K562 (cell line): ENCODE measurements around the gene RBM3. TPM values are rescaled to one million over a fixed set of nuclear protein-coding genes. Genes with fewer than 3 reads are reported as not detected.
A peak's percentile ranks its signal among the peaks of the same experiment; 100 is the strongest.
"Not testable (repeated sequence)": the region's sequence is repeated elsewhere in the genome, so short reads cannot be mapped to it uniquely, and the experiment has no call there.

Experiments used
- ATAC-seq: fragments of 200-7000 bp; cut with Tn5 transposase; 3 replicates; pipeline ENCODE4 v1.9.1; 2020; ENCODE audit warnings: moderate library complexity
- BruUV-seq: library from RNA; stranded (reverse); fragments of 400-500 nt; replicated peaks from 2 replicates; lab custom pipeline; 2021; lab: Mats Ljungman, UMichigan
- CTCF ChIA-PET: fragments of 300-600 bp; formaldehyde crosslinking; extraction: SDS; loops from one replicate; lab custom pipeline; 2021; ENCODE audit warnings: low intra/inter-chr PET ratio; lab: Yijun Ruan, JAX
- POLR2A ChIA-PET: fragments of 300-600, 350-650 bp; sonication (Branson Sonifier 250); formaldehyde crosslinking; extraction: SDS; loops from one replicate; lab custom pipeline; 2021; ENCODE audit warnings: antibody characterized with exemption, inconsistent platforms; lab: Yijun Ruan, JAX
- DNase-seq, 4 experiments: peaks; one replicate each; pipeline versions ENCODE4 v3.0.0 to v3.0.0-alpha.2; 2011 to 2018; ENCODE audit warnings: low spot score in 3 of 4, mixed read lengths in 3 of 4; ENCODE audit errors: extremely low read depth in 1 of 4
- FAIRE-seq: peaks from 2 replicates; lab custom pipeline; 2011; peaks lifted over from hg19 to GRCh38; lab: Jason Lieb, UNC
- H2AFZ ChIP-seq: 2 replicates; pipeline ENCODE4 v1.6.0; 2011; ENCODE audit warnings: low read depth, low read length, control low read depth, inconsistent platforms
- H3K27ac ChIP-seq: fragments of 200-600 bp; 3 replicates; pipeline ENCODE4 v1.8.0; 2011; ENCODE audit warnings: low read depth, mild to moderate bottlenecking, control low read depth, inconsistent platforms, low read length, moderate library complexity, mixed read lengths; ENCODE audit errors: extremely low read depth
- H3K27me3 ChIP-seq, 2 experiments: fragments of 300-600 bp in 1 of 2; 2 replicates in 1 of 2; 3 replicates in 1 of 2; pipeline versions ENCODE4 v1.6.0 to v1.8.0; 2011; ENCODE audit warnings: inconsistent platforms in 2 of 2, low read length in 2 of 2, mild to moderate bottlenecking in 1 of 2, mixed read lengths in 1 of 2, moderate library complexity in 1 of 2; ENCODE audit not compliant: control insufficient read depth in 2 of 2, insufficient read depth in 2 of 2
- H3K36me3 ChIP-seq: fragments of 300-600 bp; 3 replicates; pipeline ENCODE4 v1.8.0; 2011; ENCODE audit warnings: mild to moderate bottlenecking, low read length, inconsistent platforms; ENCODE audit not compliant: control insufficient read depth, insufficient read depth
- H3K4me1 ChIP-seq, 2 experiments: fragments of 200-600 bp in 1 of 2; replicated peaks in 1 of 2; 2 replicates in 1 of 2; 3 replicates in 1 of 2; pipeline versions ENCODE4 v1.5.1 to v1.8.0; 2011; ENCODE audit warnings: inconsistent platforms in 2 of 2, low read length in 2 of 2, mild to moderate bottlenecking in 1 of 2, mixed read lengths in 1 of 2, moderate library complexity in 1 of 2; ENCODE audit not compliant: control insufficient read depth in 2 of 2, insufficient read depth in 2 of 2
- H3K4me2 ChIP-seq: 2 replicates; pipeline ENCODE4 v1.6.1; 2011; ENCODE audit warnings: low read length, control low read depth, inconsistent platforms, mixed read lengths; ENCODE audit not compliant: insufficient read depth
- H3K4me3 ChIP-seq: fragments of 200-600 bp; sonication (generic), shearing (Covaris generic); 2 replicates; pipeline ENCODE4 v1.5.1; 2016; ENCODE audit warnings: control low read depth, inconsistent platforms
- H3K79me2 ChIP-seq: fragments of 200-600 bp; 3 replicates; pipeline ENCODE4 v1.8.0; 2011; ENCODE audit warnings: low read length, inconsistent platforms; ENCODE audit not compliant: control insufficient read depth, insufficient read depth
- H3K9ac ChIP-seq, 2 experiments: 2 replicates each; pipeline versions ENCODE4 v1.6.0 to v1.6.1; 2011; ENCODE audit warnings: low read depth in 2 of 2, low read length in 2 of 2, control low read depth in 1 of 2, inconsistent platforms in 1 of 2, mild to moderate bottlenecking in 1 of 2, mixed read lengths in 1 of 2; ENCODE audit not compliant: insufficient read depth in 1 of 2
- H3K9me1 ChIP-seq: one replicate; pipeline ENCODE4 v1.6.0; 2011; ENCODE audit warnings: inconsistent platforms, mild to moderate bottlenecking, low read length, moderate library complexity; ENCODE audit not compliant: control insufficient read depth, insufficient read depth
- H3K9me3 ChIP-seq: replicated peaks from 2 replicates; pipeline ENCODE4 v1.5.1; 2011; ENCODE audit warnings: low read depth, low read length, inconsistent platforms; ENCODE audit not compliant: control insufficient read depth, insufficient read depth
- H4K20me1 ChIP-seq: replicated peaks from 2 replicates; pipeline ENCODE4 v1.6.1; 2011; ENCODE audit warnings: low read length, inconsistent platforms, mixed read lengths; ENCODE audit not compliant: control insufficient read depth, insufficient read depth
- ATF3 ChIP-seq, 2 experiments: fragments of 450-650 bp in 1 of 2; sonication (generic) in 1 of 2; formaldehyde crosslinking in 1 of 2; IDR thresholded peaks in 1 of 2; conservative IDR thresholded peaks in 1 of 2; 2 replicates each; pipeline versions ENCODE4 v1.6.1 to v1.8.1; 2016 to 2023; ENCODE audit warnings: mild to moderate bottlenecking in 2 of 2, moderate library complexity in 2 of 2, inconsistent platforms in 1 of 2, missing genetic modification reagents in 1 of 2
- CBFA2T3 ChIP-seq: fragments of 450-650 bp; IDR thresholded peaks from 2 replicates; pipeline ENCODE4 v1.6.1; 2017
- HIVEP1 ChIP-seq: fragments of 250-450 bp; sonication (Bioruptor Pico); IDR thresholded peaks from 2 replicates; pipeline ENCODE4 v1.4.0; 2020; ENCODE audit warnings: mild to moderate bottlenecking
- KDM1A ChIP-seq, 2 experiments: fragments of 450-650 bp; IDR thresholded peaks; 2 replicates each; pipeline ENCODE4 v1.6.1; 2016; ENCODE audit warnings: mild to moderate bottlenecking in 2 of 2
- RCOR1 ChIP-seq, 2 experiments: IDR thresholded peaks; 2 replicates each; pipeline ENCODE4 v1.6.1; 2012; ENCODE audit warnings: low read depth in 2 of 2, low read length in 2 of 2, borderline replicate concordance in 1 of 2, improper control_type of control experiment in 1 of 2
- SMAD2 ChIP-seq: fragments of 150-350 bp; IDR thresholded peaks from 2 replicates; pipeline ENCODE4 v1.6.1; 2014; ENCODE audit warnings: low read depth, mild to moderate bottlenecking, low read length
- WGBS: fragments of 100-300 bp; shearing (Covaris generic); methylation state at CpG from one replicate; pipeline ENCODE4 v1.1.6; 2016; ENCODE audit warnings: low coverage, mixed read lengths; ENCODE audit not compliant: insufficient coverage; ENCODE audit errors: missing lambda C conversion rate; 5-methylcytosine and 5-hydroxymethylcytosine counted together
- in situ Hi-C: fragments of 300-500 bp; cut with MboI; formaldehyde crosslinking; loops from 4 replicates; pipeline ENCODE4 v1.15.0; 2018; ENCODE audit warnings: inconsistent platforms, mixed read lengths
- intact Hi-C: fragments of 100-400 bp; cut with micrococcal nuclease; formaldehyde crosslinking; loops from 2 replicates; pipeline ENCODE4 v1.14.2; 2022
- polyA plus RNA-seq, 8 experiments: library from polyadenylated mRNA; depleted of rRNA in 4 of 8; stranded (reverse) in 5 of 8; unstranded in 3 of 8; fragments of >200 nt; fragmentation: Nextera tagmentation in 2 of 8; fragmentation: Illumina TruSeq in 1 of 8; extraction: Ambion mirVana in 2 of 8; extraction: Trizol in 1 of 8; gene quantifications; 2 replicates each; pipeline versions ENCODE4 v1.2.1 to v1.2.3, GENCODE V29; 2011 to 2014; ENCODE audit warnings: inconsistent platforms in 1 of 8, missing spikeins in 1 of 8
- total RNA-seq, 7 experiments: library from RNA; depleted of rRNA in 6 of 7; stranded (reverse); fragments of >200 nt in 6 of 7; fragmentation: Illumina TruSeq in 2 of 7; extraction: Trizol in 2 of 7; gene quantifications; 2 replicates each; pipeline versions ENCODE4 v1.2.1 to v1.2.3, GENCODE V29; 2011 to 2021; ENCODE audit warnings: low replicate concordance in 1 of 7

Gene RBM3
- total and polyA plus RNA-seq, 9 of the 15 experiments (the other 6 are each of a cell fraction or from before 2014, with no cell fraction given) = 70.3 to 272 (median 209) TPM

DNA sequence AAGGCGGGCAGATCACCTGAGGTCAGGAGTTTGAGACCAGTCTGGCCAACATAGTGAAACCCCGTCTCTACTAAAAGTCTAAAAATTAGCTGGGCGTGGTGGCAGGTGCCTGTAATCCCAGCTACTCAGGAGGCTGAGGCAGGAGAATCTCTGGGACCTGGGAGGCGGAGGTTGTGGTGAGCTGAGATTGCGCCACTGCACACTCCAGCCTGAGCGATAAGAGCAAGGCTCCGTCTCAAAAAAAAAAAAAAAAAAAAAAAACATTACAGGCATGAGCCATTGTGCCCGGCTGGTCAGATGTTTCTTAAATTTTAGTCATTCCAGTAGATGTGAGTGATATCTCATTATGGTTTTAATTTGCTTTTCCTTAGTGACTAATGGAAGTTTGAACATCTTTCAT is 48.4 kb upstream of the RBM3 start:
- Histone ChIP-seq H3K4me1 (peaks cover 9 to 12% of the 10 kb centered on the region in 2 experiments; a peak in 3 of 5 replicates), H3K79me2 (peaks cover 32% of the 10 kb centered on the region), H3K36me3 (peaks cover 58% of the 10 kb centered on the region; the same call in 2 of the 3 replicates)
- H3K9me1 ChIP-seq, ATAC-seq, H2AFZ ChIP-seq, H3K9me3 ChIP-seq, H3K4me2 ChIP-seq, in situ Hi-C loops, DNase-seq, CTCF ChIA-PET, H3K27ac ChIP-seq, FAIRE-seq, H3K4me3 ChIP-seq, H4K20me1 ChIP-seq, H3K9ac ChIP-seq, BruUV-seq, H3K27me3 ChIP-seq: not testable (repeated sequence)
- POLR2A ChIA-PET = interaction anchor here (0.6 kb wide), 2 partner anchors 29 to 56 kb away, joined by 3 to 4 read pairs; partner anchors contain the start of gene SLC38A5
- 76% methylated on average over 3 of the region's 8 CpGs for WGBS
- peak in 1 of 2 experiments; percentile 50; a peak in 1 of 4 replicates for TF ChIP-seq RCOR1 (IDR thresholded peaks at IDR 0.05; ENCODE audit: borderline replicate concordance in 1 of 2, low read depth in 2 of 2, low read length in 2 of 2)
- peak; percentile 27 to 31; a peak in 2 of 4 replicates for TF ChIP-seq KDM1A (IDR thresholded peaks at IDR 0.05)
- TF ChIP-seq CBFA2T3 = 0 out of 2 replicates have a peak, but pooled peaks have one; percentile 29
- intact Hi-C loops = loop anchor here (10.0 kb wide), 1 partner anchor 49 kb away; the partner anchor contains the start of gene RBM3

DNA sequence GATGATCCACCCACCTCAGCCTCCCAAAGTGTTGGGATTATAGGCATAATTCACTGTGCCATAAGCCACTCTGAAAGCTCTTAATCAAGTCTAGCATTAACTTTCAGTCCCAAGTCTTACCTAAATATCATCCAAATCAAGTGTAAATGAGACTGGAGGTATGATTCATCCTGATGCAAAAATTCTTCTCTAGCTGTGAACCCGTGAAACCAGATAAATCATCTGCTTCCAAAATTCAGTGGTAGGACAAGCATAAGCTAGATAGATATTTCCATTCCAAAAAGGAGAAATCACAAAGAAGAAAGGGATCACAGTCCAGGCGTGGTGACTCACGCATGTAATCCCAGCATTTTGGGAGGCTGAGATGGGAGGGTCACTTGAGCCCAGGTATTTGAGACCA is 43.5 kb upstream of the RBM3 start:
- H2AFZ ChIP-seq = no peak overlapping the region
- no peak for DNase-seq
- H3K27ac ChIP-seq = peak overlapping the region; percentile 83
- intact Hi-C loops = no loop called here
- no peaks in the 10 kb centered on the region for H3K27me3 ChIP-seq
- WGBS = 63% methylated on average over 3 of the region's 3 CpGs
- H4K20me1 ChIP-seq = no peaks in the 10 kb centered on the region
- ATAC-seq = no peak
- peaks cover 2 to 17% of the 10 kb centered on the region in 2 experiments; a peak in 4 of 5 replicates for H3K4me1 ChIP-seq
- H3K9me1 ChIP-seq = no peaks in the 10 kb centered on the region
- no peaks in the 10 kb centered on the region; the same call in 2 of the 3 replicates for H3K79me2 ChIP-seq
- BruUV-seq = no TSS peak
- no peak overlapping the region for H3K4me2 ChIP-seq
- no peak overlapping the region for H3K9ac ChIP-seq
- FAIRE-seq = peak; percentile 48
- in situ Hi-C loops = no loop called here
- H3K4me3 ChIP-seq = no peak overlapping the region
- H3K36me3 ChIP-seq = peaks cover 37% of the 10 kb centered on the region; the same call in 2 of the 3 replicates
- ChIA-PET POLR2A (interaction anchor here (0.8 to 2.2 kb wide), 3 partner anchors 9 to 17 kb away, joined by 4 to 10 read pairs (median 4); partner anchors contain the start of gene TBC1D25), CTCF (no interaction called here)
- H3K9me3 ChIP-seq = no peaks in the 10 kb centered on the region
- TF ChIP-seq HIVEP1 (no peak), ATF3 (IDR thresholded peaks at IDR 0.05) (0 out of 2 replicates have a peak, but pooled peaks have one; percentile 7), ATF3 (CRISPR knock-in tag; conservative IDR thresholded peaks at IDR 0.05) (no peak), SMAD2 (no peak)
